H9 (cell line): Measurements from ENCODE around the gene ATP2C1. TPM values are rescaled to one million over a fixed set of nuclear protein-coding genes. Genes with fewer than 3 reads are reported as not detected.

ENCODE experiments used
- DNase-seq: peaks from one replicate; pipeline ENCODE4 v3.0.0-alpha.2; 2017
- H2AFZ ChIP-seq: one replicate; pipeline ENCODE4 v1.6.1; 2013; ENCODE audit warnings: mild to moderate bottlenecking, low read length, control low read depth, moderate library complexity
- H2AK5ac ChIP-seq: 2 replicates; pipeline ENCODE4 v1.6.1; 2013; ENCODE audit warnings: low read length, control low read depth, mixed read lengths; ENCODE audit not compliant: insufficient read length
- H2BK120ac ChIP-seq: one replicate; pipeline ENCODE4 v1.6.1; 2013; ENCODE audit warnings: low read depth, mild to moderate bottlenecking, low read length, control low read depth, inconsistent platforms; ENCODE audit not compliant: poor library complexity, severe bottlenecking
- H2BK12ac ChIP-seq: 2 replicates; pipeline ENCODE4 v1.6.1; 2013; ENCODE audit warnings: low read length, control low read depth, mixed read lengths, low read depth; ENCODE audit not compliant: insufficient read length
- H2BK15ac ChIP-seq: 2 replicates; pipeline ENCODE4 v1.6.1; 2013; ENCODE audit warnings: low read depth, low read length, control low read depth
- H2BK20ac ChIP-seq: one replicate; pipeline ENCODE4 v1.6.1; 2013; ENCODE audit warnings: low read depth, mild to moderate bottlenecking, low read length, control low read depth, inconsistent platforms; ENCODE audit not compliant: poor library complexity, severe bottlenecking
- H2BK5ac ChIP-seq: 2 replicates; pipeline ENCODE4 v1.6.1; 2013; ENCODE audit warnings: low read length, control low read depth, mixed read lengths; ENCODE audit not compliant: insufficient read length
- H3K14ac ChIP-seq: 2 replicates; pipeline ENCODE4 v1.6.1; 2013; ENCODE audit warnings: low read length, control low read depth; ENCODE audit not compliant: insufficient read depth
- H3K18ac ChIP-seq: 2 replicates; pipeline ENCODE4 v1.6.1; 2013; ENCODE audit warnings: low read depth, mild to moderate bottlenecking, mixed read lengths, low read length, control low read depth; ENCODE audit not compliant: insufficient read length
- H3K23ac ChIP-seq: 2 replicates; pipeline ENCODE4 v1.6.1; 2013; ENCODE audit warnings: low read length, control low read depth, mixed read lengths, low read depth; ENCODE audit not compliant: insufficient read length
- H3K23me2 ChIP-seq: 2 replicates; pipeline ENCODE4 v1.6.1; 2013; ENCODE audit warnings: low read depth, mild to moderate bottlenecking, mixed read lengths, low read length, control low read depth; ENCODE audit not compliant: insufficient read length, poor library complexity, severe bottlenecking
- H3K27ac ChIP-seq: 2 replicates; pipeline ENCODE4 v1.5.1; 2013; ENCODE audit warnings: low read length, control low read depth, mixed read lengths, low read depth; ENCODE audit not compliant: insufficient read length
- H3K27me3 ChIP-seq: 2 replicates; pipeline ENCODE4 v1.6.1; 2013; ENCODE audit warnings: low read length, control low read depth, inconsistent platforms; ENCODE audit not compliant: insufficient read depth
- H3K4ac ChIP-seq: 2 replicates; pipeline ENCODE4 v1.6.1; 2013; ENCODE audit warnings: low read depth, mild to moderate bottlenecking, control low read depth, inconsistent platforms, low read length, moderate library complexity
- H3K4me1 ChIP-seq: 2 replicates; pipeline ENCODE4 v1.6.1; 2013; ENCODE audit warnings: low read length, control low read depth, inconsistent platforms; ENCODE audit not compliant: insufficient read depth
- H3K4me2 ChIP-seq: 2 replicates; pipeline ENCODE4 v1.6.1; 2013; ENCODE audit warnings: low read length, control low read depth, mixed read lengths; ENCODE audit not compliant: insufficient read length, insufficient read depth
- H3K56ac ChIP-seq: 2 replicates; pipeline ENCODE4 v1.6.1; 2013; ENCODE audit warnings: low read depth, mild to moderate bottlenecking, mixed read lengths, low read length, control low read depth; ENCODE audit not compliant: insufficient read length
- H3K79me1 ChIP-seq: 2 replicates; pipeline ENCODE4 v1.6.1; 2013; ENCODE audit warnings: low read depth, mild to moderate bottlenecking, moderate library complexity, low read length, control low read depth, inconsistent platforms; ENCODE audit not compliant: insufficient read depth, poor library complexity, severe bottlenecking
- H3K79me2 ChIP-seq: 2 replicates; pipeline ENCODE4 v1.6.1; 2013; ENCODE audit warnings: low read length, control low read depth, inconsistent platforms; ENCODE audit not compliant: insufficient read depth
- H3K9ac ChIP-seq: 2 replicates; pipeline ENCODE4 v1.6.1; 2013; ENCODE audit warnings: low read length, control low read depth, mixed read lengths; ENCODE audit not compliant: insufficient read length; ENCODE audit errors: extremely low read depth
- H3K9me3 ChIP-seq: one replicate; pipeline ENCODE4 v1.6.1; 2013; ENCODE audit warnings: low read depth, low read length, inconsistent platforms; ENCODE audit not compliant: control insufficient read depth
- H3T11ph ChIP-seq: one replicate; pipeline ENCODE4 v1.6.1; 2013; ENCODE audit warnings: mild to moderate bottlenecking, low read length, control low read depth, inconsistent platforms
- H4K20me1 ChIP-seq: one replicate; pipeline ENCODE4 v1.6.1; 2013; ENCODE audit not compliant: control insufficient read depth, insufficient read length, insufficient read depth
- H4K5ac ChIP-seq: 2 replicates; pipeline ENCODE4 v1.6.1; 2013; ENCODE audit warnings: low read depth, mild to moderate bottlenecking, mixed read lengths, low read length, control low read depth; ENCODE audit not compliant: insufficient read length
- H4K8ac ChIP-seq: replicated peaks from 2 replicates; pipeline ENCODE4 v1.6.1; 2013; ENCODE audit warnings: low read length, control low read depth, mixed read lengths, low read depth; ENCODE audit not compliant: insufficient read length
- H4K91ac ChIP-seq: 2 replicates; pipeline ENCODE4 v1.6.1; 2013; ENCODE audit warnings: low read depth, mild to moderate bottlenecking, moderate library complexity, mixed read lengths, low read length, control low read depth; ENCODE audit not compliant: insufficient read length
- H3K27ac Mint-ChIP-seq, 3 experiments: 2 replicates in 2 of 3; 3 replicates in 1 of 3; pipeline ENCODE4 v1.8.0; 2020 to 2021; ENCODE audit warnings: mixed read lengths in 3 of 3, mild to moderate bottlenecking in 1 of 3, moderate library complexity in 1 of 3
- H3K27me3 Mint-ChIP-seq: 2 replicates; pipeline ENCODE4 v1.8.0; 2021; ENCODE audit warnings: low read depth, mild to moderate bottlenecking, moderate library complexity, mixed read lengths
- H3K36me3 Mint-ChIP-seq, 3 experiments: 2 replicates in 2 of 3; 3 replicates in 1 of 3; pipeline ENCODE4 v1.8.0; 2020 to 2021; ENCODE audit warnings: low read depth in 3 of 3, mixed read lengths in 3 of 3; ENCODE audit not compliant: insufficient read depth in 1 of 3
- H3K4me1 Mint-ChIP-seq, 2 experiments: 2 replicates each; pipeline ENCODE4 v1.8.0; 2020; ENCODE audit warnings: mixed read lengths in 2 of 2
- H3K4me3 Mint-ChIP-seq, 2 experiments: 2 replicates in 1 of 2; 3 replicates in 1 of 2; pipeline ENCODE4 v1.8.0; 2020 to 2021; ENCODE audit warnings: mild to moderate bottlenecking in 2 of 2, mixed read lengths in 2 of 2, moderate library complexity in 1 of 2
- H3K9me3 Mint-ChIP-seq, 2 experiments: 2 replicates in 1 of 2; 3 replicates in 1 of 2; pipeline ENCODE4 v1.8.0; 2020; ENCODE audit warnings: mild to moderate bottlenecking in 2 of 2, mixed read lengths in 2 of 2, moderate library complexity in 1 of 2
- CTCF ChIP-seq: fragments of 200-600 bp; sonication (generic); conservative IDR thresholded peaks from 3 replicates; pipeline ENCODE4 v1.8.0; 2021; ENCODE audit warnings: antibody characterized with exemption, mild to moderate bottlenecking
- WGBS: extraction: QIAGEN DNeasy Blood & Tissue Kit; methylation state at CpG from one replicate; pipeline ENCODE4 v1.1.7; 2013; ENCODE audit warnings: missing lambda C conversion rate, low lambda C conversion rate, mixed read lengths; ENCODE audit not compliant: insufficient read length; ENCODE audit errors: extremely low coverage; 5-methylcytosine and 5-hydroxymethylcytosine counted together
- total RNA-seq: library from RNA; stranded (reverse); gene quantifications from 2 replicates; pipeline ENCODE4 v1.2.1, GENCODE V29; 2021

ATP2C1 gene
- total RNA-seq, 1 experiment from 2014 or later = 65.5 TPM

DNA sequence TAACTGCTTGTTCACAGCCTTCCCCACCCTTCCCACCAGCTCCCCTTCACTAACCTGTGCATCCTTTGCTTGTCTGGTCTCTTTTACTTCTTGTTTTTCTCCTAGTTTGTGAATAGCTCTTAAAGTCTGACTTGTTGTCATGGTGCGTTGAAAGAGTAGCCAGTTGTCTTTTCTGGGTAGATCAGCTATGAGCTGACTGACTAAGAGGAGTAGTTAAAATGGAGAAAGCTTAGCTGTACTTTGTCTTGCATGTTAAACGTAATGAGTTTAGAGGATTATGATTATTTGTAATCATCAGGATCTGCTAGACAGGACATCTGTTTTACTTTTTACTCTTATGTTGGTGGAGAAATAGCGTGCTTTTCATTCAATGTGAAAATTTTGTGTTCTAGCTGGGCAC lies 35.9 kb downstream of the ATP2C1 start:
- Histone ChIP-seq H3K56ac (no peak overlapping the region), H2AFZ (no peak overlapping the region), H2BK12ac (no peak overlapping the region), H4K5ac (no peak overlapping the region), H3K18ac (no peak overlapping the region), H3K9me3 (no peaks in the 10 kb centered on the region), H4K91ac (no peak overlapping the region), H3K27me3 (no peaks in the 10 kb centered on the region), H2BK5ac (no peak overlapping the region), H3K79me1 (peaks cover 12% of the 10 kb centered on the region), H3K79me2 (peaks cover 15% of the 10 kb centered on the region), H3K9ac (no peak overlapping the region), H3T11ph (no peak overlapping the region), H3K27ac (no peak overlapping the region), H2BK15ac (no peak overlapping the region), H3K4ac (no peak overlapping the region), H3K23me2 (no peaks in the 10 kb centered on the region), H3K14ac (no peak overlapping the region), H3K4me1 (no peaks in the 10 kb centered on the region), H3K4me2 (no peak overlapping the region), H2AK5ac (no peak overlapping the region), H2BK120ac (no peak overlapping the region), H4K20me1 (no peaks in the 10 kb centered on the region), H2BK20ac (no peak overlapping the region), H4K8ac (no peak overlapping the region), H3K23ac (no peak overlapping the region)
- no peak for DNase-seq
- no CpG with 5 or more reads among the region's 3 CpGs for WGBS
- Mint-ChIP-seq H3K4me3 (no peak overlapping the region), H3K4me1 (peaks cover 10 to 15% of the 10 kb centered on the region in 2 experiments), H3K27me3 (no peaks in the 10 kb centered on the region), H3K36me3 (peaks cover 0 to 16% (median 9%) of the 10 kb centered on the region in 3 experiments; a peak in 5 of 7 replicates), H3K27ac (peak overlapping the region in 1 of 3 experiments; percentile 1; a peak in 1 of 7 replicates), H3K9me3 (no peaks in the 10 kb centered on the region)
- no peak for TF ChIP-seq CTCF
